ENCODE measurements around the gene PDHX.

DNA sequence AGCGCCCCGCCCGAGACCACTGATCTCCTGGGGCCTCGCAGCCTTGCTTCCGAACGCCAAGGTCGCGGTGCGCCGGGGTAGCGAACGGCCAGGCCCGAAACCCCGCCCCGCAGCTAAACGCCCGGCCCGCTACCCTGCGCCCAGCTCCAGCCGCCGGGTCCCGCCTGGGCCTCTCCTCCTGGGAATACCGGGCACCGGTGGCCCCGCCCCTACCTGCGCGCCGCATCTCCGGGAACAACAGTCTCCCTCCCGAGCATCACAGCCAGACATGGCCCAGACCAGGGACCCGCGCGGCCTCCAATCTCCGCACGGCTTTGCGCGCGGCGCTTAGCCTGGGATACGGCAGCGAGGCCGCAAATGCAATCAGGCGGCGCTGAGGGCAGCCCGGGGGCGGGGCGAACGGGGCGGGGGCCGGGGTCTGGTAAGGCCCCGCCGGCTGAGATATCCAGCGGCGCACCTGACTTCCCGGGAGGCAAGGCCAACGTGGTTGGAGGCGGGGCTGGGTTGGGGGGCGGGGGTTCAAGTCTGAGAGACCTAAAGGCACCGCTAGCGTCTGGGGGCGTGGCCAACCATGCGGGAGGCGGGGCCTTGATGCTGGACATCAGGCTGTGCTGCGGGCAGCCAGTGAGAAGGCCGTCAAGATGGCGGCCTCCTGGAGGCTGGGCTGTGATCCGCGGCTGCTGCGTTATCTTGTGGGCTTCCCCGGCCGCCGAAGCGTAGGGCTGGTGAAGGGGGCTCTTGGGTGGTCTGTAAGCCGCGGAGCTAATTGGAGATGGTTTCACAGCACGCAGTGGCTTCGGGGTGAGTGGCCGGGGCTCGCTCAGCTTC is at the start of gene PDHX, which contains the start of gene APIP:
- TF ChIP-seq ARID4B (CRISPR knock-in tag; IDR thresholded peaks at IDR 0.05; ENCODE audit: borderline replicate concordance), result peak; percentile 49; the same call in 1 of the 2 replicates
- TF ChIP-seq, protein P1, sequence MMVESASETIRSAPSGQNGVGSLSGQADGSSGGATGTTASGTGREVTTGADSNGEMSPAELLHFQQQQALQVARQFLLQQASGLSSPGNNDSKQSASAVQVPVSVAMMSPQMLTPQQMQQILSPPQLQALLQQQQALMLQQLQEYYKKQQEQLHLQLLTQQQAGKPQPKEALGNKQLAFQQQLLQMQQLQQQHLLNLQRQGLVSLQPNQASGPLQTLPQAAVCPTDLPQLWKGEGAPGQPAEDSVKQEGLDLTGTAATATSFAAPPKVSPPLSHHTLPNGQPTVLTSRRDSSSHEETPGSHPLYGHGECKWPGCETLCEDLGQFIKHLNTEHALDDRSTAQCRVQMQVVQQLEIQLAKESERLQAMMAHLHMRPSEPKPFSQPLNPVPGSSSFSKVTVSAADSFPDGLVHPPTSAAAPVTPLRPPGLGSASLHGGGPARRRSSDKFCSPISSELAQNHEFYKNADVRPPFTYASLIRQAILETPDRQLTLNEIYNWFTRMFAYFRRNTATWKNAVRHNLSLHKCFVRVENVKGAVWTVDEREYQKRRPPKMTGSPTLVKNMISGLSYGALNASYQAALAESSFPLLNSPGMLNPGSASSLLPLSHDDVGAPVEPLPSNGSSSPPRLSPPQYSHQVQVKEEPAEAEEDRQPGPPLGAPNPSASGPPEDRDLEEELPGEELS (CRISPR knock-in tag; IDR thresholded peaks at IDR 0.05), result peak; percentile 62; the same call in 1 of the 2 replicates
- TF ChIP-seq CTCF (IDR thresholded peaks at IDR 0.05), result no peak
- no peak for TF ChIP-seq PREB (CRISPR knock-in tag; IDR thresholded peaks at IDR 0.05; ENCODE audit: borderline replicate concordance)
- TF ChIP-seq SMAD4 (CRISPR knock-in tag; IDR thresholded peaks at IDR 0.05), result no peak
- TF ChIP-seq ZNF423 (CRISPR knock-in tag; IDR thresholded peaks at IDR 0.05), result no peak
- no peak for TF ChIP-seq NR1H2 (CRISPR knock-in tag; IDR thresholded peaks at IDR 0.05)
- TF ChIP-seq ESRRA (CRISPR knock-in tag; IDR thresholded peaks at IDR 0.05; ENCODE audit: borderline replicate concordance), result no peak
